Memory B cell (primary cell): ENCODE data around the gene TMEM240.
"Not testable (repeated sequence)": the region's sequence is repeated elsewhere in the genome, so short reads cannot be mapped to it uniquely, and the experiment has no call there.

Source experiments
- ATAC-seq: fragments of 150-1000 bp; cut with Tn5 transposase; 2 replicates; pipeline ENCODE4 v1.10.0; 2021; ENCODE audit warnings: low read depth, mild to moderate bottlenecking, moderate library complexity
- DNase-seq, 2 donors: peaks; one replicate each; pipeline ENCODE4 v3.0.0; 2022; ENCODE audit warnings: low spot score in 2 of 2
- H3K27ac Mint-ChIP-seq: one replicate; pipeline ENCODE4 v1.8.0; 2022; ENCODE audit warnings: mild to moderate bottlenecking, moderate library complexity, mixed read lengths
- H3K27me3 Mint-ChIP-seq: one replicate; pipeline ENCODE4 v1.8.0; 2022; ENCODE audit warnings: mixed read lengths
- H3K36me3 Mint-ChIP-seq: one replicate; pipeline ENCODE4 v1.8.0; 2022; ENCODE audit warnings: mild to moderate bottlenecking, mixed read lengths
- H3K4me1 Mint-ChIP-seq: one replicate; pipeline ENCODE4 v1.8.0; 2022; ENCODE audit warnings: mixed read lengths
- H3K4me3 Mint-ChIP-seq: one replicate; pipeline ENCODE4 v1.8.0; 2022; ENCODE audit warnings: mild to moderate bottlenecking, moderate library complexity, mixed read lengths
- H3K9me3 Mint-ChIP-seq: one replicate; pipeline ENCODE4 v1.8.0; 2022; ENCODE audit warnings: mixed read lengths

The TMEM240 gene

DNA sequence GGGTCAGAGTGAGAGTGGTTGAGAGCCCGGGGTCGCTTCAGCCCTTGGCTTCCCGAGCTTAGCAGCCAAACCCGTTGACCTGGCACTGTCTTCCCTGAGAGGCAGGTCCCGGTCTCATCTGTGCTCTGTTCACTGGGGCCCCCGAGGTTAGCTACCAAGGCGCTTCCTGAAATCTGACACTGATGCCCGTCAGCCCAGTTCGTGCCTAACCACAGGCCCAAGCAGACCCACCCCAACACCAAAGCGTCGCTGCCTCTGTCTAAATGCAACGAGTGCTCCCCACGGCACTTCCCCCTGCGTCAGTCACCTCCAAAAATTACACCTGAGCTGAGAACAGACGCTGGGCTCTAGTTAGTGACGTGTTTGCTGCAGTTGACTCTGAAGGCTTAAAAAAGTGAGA, 26.0 kb downstream of the TMEM240 start:
- H3K27ac Mint-ChIP-seq, ATAC-seq, H3K36me3 Mint-ChIP-seq, DNase-seq, H3K9me3 Mint-ChIP-seq, H3K27me3 Mint-ChIP-seq, H3K4me3 Mint-ChIP-seq: not testable (repeated sequence)
- peaks cover 13% of the 10 kb centered on the region for H3K4me1 Mint-ChIP-seq

DNA sequence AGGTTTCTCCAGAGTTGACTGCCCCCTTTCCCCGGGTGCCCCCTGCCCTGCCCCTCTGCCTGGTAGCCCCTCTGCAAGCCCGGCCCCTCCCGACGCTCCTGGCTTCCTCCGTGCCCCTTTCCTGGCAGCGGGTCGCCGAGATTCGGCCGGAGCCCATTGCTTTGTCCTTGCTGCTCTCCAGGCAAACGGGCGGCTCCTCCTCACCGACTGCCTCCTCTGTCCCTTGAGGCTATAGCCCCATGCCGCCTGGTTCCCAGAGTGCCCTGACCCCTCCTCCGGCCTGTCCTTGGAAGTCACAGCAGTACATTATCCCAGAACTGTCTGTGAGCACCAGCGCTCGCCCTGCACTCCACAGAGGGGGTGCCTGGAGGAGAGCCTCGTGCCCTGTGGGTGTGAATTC, 26.7 kb downstream of the TMEM240 start:
- DNase-seq, H3K27me3 Mint-ChIP-seq, H3K27ac Mint-ChIP-seq, ATAC-seq, H3K9me3 Mint-ChIP-seq, H3K36me3 Mint-ChIP-seq: not testable (repeated sequence)
- peaks cover 13% of the 10 kb centered on the region for H3K4me1 Mint-ChIP-seq
- peak overlapping the region; percentile 51 for H3K4me3 Mint-ChIP-seq

DNA sequence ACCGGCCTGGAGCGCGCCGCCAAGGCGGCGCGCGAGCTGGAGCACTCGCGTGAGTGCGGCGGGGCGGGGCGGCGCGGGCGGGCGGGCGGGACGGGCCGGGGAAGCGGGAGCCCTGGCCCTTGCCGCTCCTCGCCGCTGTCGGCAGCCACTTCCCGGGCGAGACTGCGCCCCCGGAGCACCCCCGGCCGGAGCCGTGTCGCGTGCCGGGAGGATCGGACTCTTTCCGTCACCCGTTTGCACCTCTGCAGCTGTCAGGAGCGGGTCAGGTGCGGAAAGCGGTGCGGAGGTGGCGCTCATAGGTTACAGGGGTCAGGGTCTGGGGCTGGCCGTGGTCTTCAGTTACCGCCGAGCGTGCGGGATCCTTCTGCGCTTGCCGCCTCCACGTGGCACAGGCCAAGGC, 28.0 kb downstream of the TMEM240 start:
- H3K9me3 Mint-ChIP-seq, H3K36me3 Mint-ChIP-seq, H3K27me3 Mint-ChIP-seq: not testable (repeated sequence)
- peaks cover 13% of the 10 kb centered on the region for H3K4me1 Mint-ChIP-seq
- H3K4me3 Mint-ChIP-seq: peak overlapping the region; percentile 75
- H3K27ac Mint-ChIP-seq: peak overlapping the region; percentile 84
- peak; percentile 26 for ATAC-seq
- DNase-seq: peak; percentile 26 to 46

- Mint-ChIP-seq H3K27me3 (no peaks in the 10 kb centered on the region), H3K36me3 (peaks cover 2% of the 10 kb centered on the region), H3K9me3 (no peaks in the 10 kb centered on the region), H3K4me3 (peak within 1 kb of the TSS; percentile 97), H3K27ac (peak within 1 kb of the TSS; percentile 84), H3K4me1 (peaks cover 13% of the 10 kb centered on the region)
- DNase-seq (peak; percentile 82 to 83), ATAC-seq (peak; percentile 91)
These were observed 28.7 kb downstream of the TMEM240 start, which contains the start of gene ATAD3A for GRCh38 chr1:1511533-1512285. Gene ATAD3A (plus strand): TSS chr1:1512162. CDS start chr1:1512269, 107 bp downstream.

DNA sequence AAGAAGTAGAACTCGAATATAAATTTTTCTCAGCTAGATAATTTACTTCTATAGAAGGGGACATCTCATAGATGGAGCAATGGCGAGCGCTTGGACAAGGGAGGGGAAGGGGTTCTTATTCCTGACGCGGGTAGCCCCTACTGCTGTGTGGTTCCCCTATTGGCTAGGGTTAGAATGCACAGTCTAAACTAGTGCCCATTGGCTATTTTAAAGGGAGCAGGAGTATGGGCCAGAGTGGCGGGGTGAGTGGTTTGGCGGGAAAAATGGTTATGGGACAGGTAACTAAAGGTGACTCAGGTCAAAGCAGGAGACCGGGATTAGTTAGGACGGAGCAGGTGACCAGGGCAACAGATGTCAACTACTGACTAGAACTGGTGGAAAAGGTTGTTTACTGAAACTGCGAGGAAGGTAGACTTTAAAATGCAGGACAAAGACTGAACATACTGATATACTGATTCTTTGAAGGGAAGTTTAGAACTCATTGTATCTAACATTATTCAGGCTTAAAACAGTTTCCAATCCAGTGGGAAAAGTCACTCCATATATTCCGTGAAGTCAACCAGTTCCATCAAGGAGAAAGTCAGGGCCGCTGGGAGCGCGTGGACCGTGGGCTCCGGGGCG, 29.4 kb downstream of the TMEM240 start:
- ATAC-seq (no peak), DNase-seq (no peak)
- Mint-ChIP-seq H3K27ac (peak overlapping the region; percentile 84), H3K27me3 (no peaks in the 10 kb centered on the region), H3K4me3 (peak overlapping the region; percentile 97), H3K9me3 (no peaks in the 10 kb centered on the region), H3K4me1 (peaks cover 13% of the 10 kb centered on the region), H3K36me3 (peaks cover 2% of the 10 kb centered on the region)

DNA sequence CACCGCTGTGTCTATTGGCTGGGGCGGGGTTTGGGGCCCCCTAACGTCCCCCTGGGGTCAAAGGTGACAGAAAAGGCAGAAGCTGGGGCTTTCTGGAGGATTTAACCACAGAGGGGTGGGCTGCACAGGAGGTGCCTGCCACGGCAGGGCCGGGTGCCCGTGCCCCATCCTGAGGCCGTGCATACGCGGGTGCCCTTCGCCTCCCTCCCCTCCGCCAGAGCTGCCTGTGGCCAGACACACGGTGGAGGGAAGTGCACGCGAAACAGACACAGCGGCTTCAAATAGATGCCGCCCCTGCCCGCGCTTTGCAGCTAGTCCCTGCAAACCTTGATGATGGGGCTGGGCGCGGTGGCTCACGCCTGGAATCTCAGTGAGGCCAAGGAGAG, 31.0 kb downstream of the TMEM240 start:
- not testable (repeated sequence) for H3K27ac Mint-ChIP-seq, ATAC-seq, H3K4me3 Mint-ChIP-seq, H3K27me3 Mint-ChIP-seq, H3K36me3 Mint-ChIP-seq, H3K9me3 Mint-ChIP-seq, DNase-seq
- H3K4me1 Mint-ChIP-seq: peaks cover 18% of the 10 kb centered on the region

GRCh38 chr1:1508775-1509464, 31.5 kb downstream of the TMEM240 start:
- H3K27me3 Mint-ChIP-seq, H3K4me3 Mint-ChIP-seq, H3K27ac Mint-ChIP-seq, DNase-seq, H3K9me3 Mint-ChIP-seq, ATAC-seq, H3K36me3 Mint-ChIP-seq: not testable (repeated sequence)
- H3K4me1 Mint-ChIP-seq: peaks cover 18% of the 10 kb centered on the region

- peaks cover 15% of the 10 kb centered on the region for H3K4me1 Mint-ChIP-seq
- DNase-seq: no peak
- no peak for ATAC-seq
- peak overlapping the region; percentile 55 for H3K27ac Mint-ChIP-seq
- no peak overlapping the region for H3K4me3 Mint-ChIP-seq
- H3K9me3 Mint-ChIP-seq: no peaks in the 10 kb centered on the region
- H3K36me3 Mint-ChIP-seq: no peaks in the 10 kb centered on the region
- no peaks in the 10 kb centered on the region for H3K27me3 Mint-ChIP-seq
These were observed 33.1 kb downstream of the TMEM240 start for GRCh38 chr1:1507305-1507704.

GRCh38 chr1:1505801-1506200, 34.6 kb downstream of the TMEM240 start:
- peak overlapping the region; percentile 88 for H3K4me3 Mint-ChIP-seq
- not testable (repeated sequence) for H3K4me1 Mint-ChIP-seq, H3K36me3 Mint-ChIP-seq, H3K27me3 Mint-ChIP-seq, DNase-seq, H3K9me3 Mint-ChIP-seq, ATAC-seq
- peak overlapping the region; percentile 98 for H3K27ac Mint-ChIP-seq

- not testable (repeated sequence) for H3K9me3 Mint-ChIP-seq, H3K27me3 Mint-ChIP-seq, H3K4me1 Mint-ChIP-seq, H3K36me3 Mint-ChIP-seq
- peak; percentile 81 for ATAC-seq
- Mint-ChIP-seq H3K4me3 (peak overlapping the region; percentile 88), H3K27ac (peak overlapping the region; percentile 98)
- peak in 1 of 2 donors; percentile 42 for DNase-seq
These were observed 35.0 kb downstream of the TMEM240 start for GRCh38 chr1:1505366-1505798.

GRCh38 chr1:1504777-1505365, 35.6 kb downstream of the TMEM240 start:
- H3K4me1 Mint-ChIP-seq, H3K36me3 Mint-ChIP-seq, H3K9me3 Mint-ChIP-seq, H3K27me3 Mint-ChIP-seq: not testable (repeated sequence)
- H3K4me3 Mint-ChIP-seq: peak overlapping the region; percentile 88
- DNase-seq (peak; percentile 68 to 75), ATAC-seq (peak; percentile 54)
- H3K27ac Mint-ChIP-seq: peak overlapping the region; percentile 98

DNA sequence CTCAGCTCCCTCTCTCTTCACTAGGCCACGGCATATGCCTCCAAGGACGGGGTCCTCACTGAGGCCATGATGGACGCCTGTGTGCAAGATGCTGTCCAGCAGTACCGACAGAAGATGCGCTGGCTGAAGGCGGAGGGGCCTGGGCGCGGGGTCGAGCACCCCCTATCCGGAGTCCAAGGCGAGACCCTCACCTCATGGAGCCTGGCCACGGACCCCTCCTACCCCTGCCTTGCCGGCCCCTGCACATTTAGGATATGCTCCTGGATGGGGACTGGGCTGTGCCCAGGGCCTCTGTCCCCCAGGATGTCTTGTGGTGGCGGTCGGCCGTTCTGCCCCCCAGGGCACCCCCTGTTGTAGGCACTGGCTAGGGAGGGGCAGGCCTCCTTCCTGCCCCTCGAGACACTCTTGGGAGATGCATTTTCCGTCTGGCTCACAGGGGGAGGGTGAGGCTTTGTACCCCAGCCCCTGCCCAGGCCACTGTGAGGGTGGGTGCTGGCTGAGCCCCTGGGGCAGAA, 44.9 kb downstream of the TMEM240 start:
- peaks cover 16% of the 10 kb centered on the region for H3K36me3 Mint-ChIP-seq
- not testable (repeated sequence) for DNase-seq, H3K27ac Mint-ChIP-seq, H3K4me3 Mint-ChIP-seq, H3K4me1 Mint-ChIP-seq, H3K27me3 Mint-ChIP-seq, H3K9me3 Mint-ChIP-seq, ATAC-seq

DNA sequence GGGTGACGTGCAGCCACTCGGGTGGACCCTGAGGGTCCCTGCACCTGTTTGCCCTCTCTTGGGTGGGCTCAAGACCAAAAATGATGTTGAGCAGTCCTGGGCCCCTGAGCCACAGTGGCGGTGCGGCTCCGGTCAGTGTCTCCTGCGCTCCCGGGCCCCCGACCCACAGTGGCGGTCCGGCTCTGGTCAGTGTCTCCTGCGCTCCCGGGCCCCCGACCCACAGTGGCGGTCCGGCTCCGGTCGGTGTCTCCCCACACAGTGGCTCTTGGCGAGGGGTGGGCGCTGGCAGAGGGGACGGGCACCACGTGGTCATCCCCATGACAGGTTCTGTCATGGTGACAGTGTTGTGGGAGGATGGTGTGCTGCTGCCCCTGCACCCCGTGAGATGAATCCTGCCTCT, 46.1 kb downstream of the TMEM240 start:
- not testable (repeated sequence) for H3K27ac Mint-ChIP-seq, H3K27me3 Mint-ChIP-seq, H3K9me3 Mint-ChIP-seq, H3K4me1 Mint-ChIP-seq, ATAC-seq, H3K4me3 Mint-ChIP-seq, DNase-seq
- H3K36me3 Mint-ChIP-seq: peaks cover 18% of the 10 kb centered on the region

DNA sequence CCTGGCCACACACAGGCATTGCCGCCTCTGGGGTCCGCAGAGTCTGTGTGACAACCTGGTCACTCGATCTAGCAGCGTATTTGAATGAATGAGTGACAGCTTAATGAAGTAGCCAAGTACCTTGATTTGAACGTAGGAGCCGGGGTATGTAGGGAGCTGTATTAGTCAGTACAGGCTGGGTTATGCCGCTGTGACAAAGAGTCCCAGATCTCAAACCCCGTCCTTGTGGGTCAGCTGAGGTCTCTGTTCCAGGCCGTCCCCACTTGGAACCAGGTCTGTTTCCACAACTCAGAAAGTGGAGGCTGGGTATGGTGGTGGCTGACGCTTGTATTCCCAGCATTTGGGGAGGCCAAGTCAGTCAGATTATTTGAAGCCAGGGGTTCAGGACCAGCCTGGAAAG, 48.8 kb downstream of the TMEM240 start:
- H3K36me3 Mint-ChIP-seq: peaks cover 20% of the 10 kb centered on the region
- DNase-seq: no peak
- no peak overlapping the region for H3K27ac Mint-ChIP-seq
- no peak overlapping the region for H3K4me3 Mint-ChIP-seq
- H3K27me3 Mint-ChIP-seq: no peaks in the 10 kb centered on the region
- no peaks in the 10 kb centered on the region for H3K4me1 Mint-ChIP-seq
- ATAC-seq: no peak
- peaks cover 3% of the 10 kb centered on the region for H3K9me3 Mint-ChIP-seq
